Islet of Langerhans (tissue), 1 donor: Measurements from ENCODE around the gene KCTD1.

Source experiments
- FAIRE-seq: peaks from one replicate; lab custom pipeline; 2011; peaks lifted over from hg19 to GRCh38; lab: Jason Lieb, UNC

KCTD1 gene

GRCh38 chr18:26524002-26524401 is 24.4 kb downstream of the KCTD1 start:
- FAIRE-seq: no peak

GRCh38 chr18:26521617-26522016 is 26.7 kb downstream of the KCTD1 start:
- FAIRE-seq: no peak

DNA sequence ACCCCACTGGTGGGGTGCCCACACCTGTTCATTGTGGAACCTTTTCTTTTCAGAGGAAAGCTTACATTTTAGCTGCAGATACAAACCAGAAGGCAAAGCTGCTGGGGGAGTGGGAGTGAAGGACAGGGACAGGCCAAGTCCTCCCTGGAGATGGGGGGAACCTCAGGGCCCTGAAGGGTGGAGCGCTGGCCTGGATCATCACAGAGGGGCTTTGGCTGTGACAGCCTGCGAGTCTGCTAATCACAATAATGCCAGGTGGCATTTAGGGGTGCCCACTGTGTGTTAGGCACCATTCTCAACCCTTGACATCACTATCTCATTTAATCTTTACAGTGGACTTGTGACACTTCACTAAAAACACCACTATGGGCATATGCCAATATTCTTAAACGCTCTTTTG is 27.4 kb downstream of the KCTD1 start:
- no peak for FAIRE-seq

GRCh38 chr18:26519114-26519513 is 29.2 kb downstream of the KCTD1 start:
- no peak for FAIRE-seq

DNA sequence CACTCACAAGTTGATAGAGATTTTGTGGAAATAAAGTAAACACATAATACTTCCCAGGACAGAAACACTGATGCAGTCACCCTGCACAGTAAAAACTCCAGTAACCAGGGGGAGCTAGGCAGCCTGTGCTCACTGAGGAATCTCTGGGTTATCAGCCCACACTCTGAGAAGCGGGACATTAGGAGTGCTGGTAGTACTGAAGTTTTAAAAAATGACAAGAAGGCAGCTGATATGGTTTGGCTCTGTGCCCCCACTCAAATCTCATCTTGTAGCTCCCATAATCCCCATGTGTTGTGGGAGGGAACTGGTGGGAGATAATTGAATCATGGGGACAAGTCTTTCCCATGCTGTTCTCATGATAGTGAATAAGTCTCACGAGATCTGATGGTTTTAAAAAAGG is 31.4 kb downstream of the KCTD1 start:
- FAIRE-seq: no peak

DNA sequence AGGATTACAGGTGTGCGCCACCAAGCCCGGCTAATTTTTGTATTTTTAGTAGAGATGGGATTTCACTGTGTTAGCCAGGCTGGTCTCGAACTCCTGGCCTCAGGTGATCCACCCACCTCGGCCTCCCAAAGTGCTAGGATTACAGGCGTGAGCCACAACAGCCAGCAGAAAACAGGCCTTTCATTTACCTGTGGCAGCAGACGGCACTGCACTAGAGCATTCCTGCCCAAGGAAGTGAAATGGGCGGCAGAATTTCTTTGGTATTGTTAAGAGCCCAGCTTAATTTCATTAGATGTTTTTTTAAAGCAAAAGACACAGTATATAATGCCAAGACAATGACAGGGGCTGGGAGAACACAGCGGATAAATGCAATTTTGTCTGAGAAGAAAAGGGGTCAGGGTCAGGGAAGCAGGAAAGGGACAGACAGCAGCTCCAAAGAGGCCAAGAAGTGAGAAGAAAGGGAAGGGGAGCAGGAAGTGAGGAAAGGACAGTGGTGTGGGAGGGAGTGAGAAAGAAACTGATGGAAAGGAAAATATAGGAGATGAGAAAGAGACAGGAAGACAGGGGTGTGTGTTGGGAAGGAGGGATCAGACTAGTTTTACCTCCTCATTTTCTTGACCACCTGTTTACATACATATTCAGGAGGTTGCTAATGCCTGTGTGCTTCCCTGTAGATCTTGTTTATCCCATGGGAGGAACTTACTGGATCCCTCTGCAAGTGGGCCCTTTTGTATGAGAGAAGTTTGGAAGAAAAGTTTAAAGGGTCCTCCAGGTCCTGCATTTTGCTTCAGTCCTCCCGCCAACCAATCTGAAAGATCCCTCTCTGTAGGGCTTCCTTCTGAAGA is 32.5 kb downstream of the KCTD1 start:
- FAIRE-seq: no peak

GRCh38 chr18:26511339-26512071 is 36.8 kb downstream of the KCTD1 start:
- no peak for FAIRE-seq

DNA sequence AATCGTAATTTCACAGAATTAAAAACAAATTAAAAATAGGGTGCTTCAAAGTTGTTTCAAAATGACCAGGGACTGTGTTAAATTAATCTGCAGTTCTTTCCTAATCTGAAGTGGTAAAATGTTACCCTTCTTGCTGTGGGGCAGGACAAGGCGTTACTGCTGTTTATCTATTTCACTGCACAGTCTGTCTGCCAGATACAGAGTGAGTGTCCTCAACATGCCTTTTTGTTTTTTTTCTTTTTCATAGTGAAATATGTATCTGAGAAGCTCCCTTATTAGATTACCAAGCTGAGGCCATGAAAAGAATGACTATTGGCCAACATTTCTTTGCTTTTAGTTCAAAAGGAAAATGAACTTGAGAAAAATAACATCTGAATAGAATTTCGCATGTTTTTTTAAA is 38.0 kb downstream of the KCTD1 start:
- no peak for FAIRE-seq

GRCh38 chr18:26506012-26506411 is 42.3 kb downstream of the KCTD1 start:
- FAIRE-seq: no peak

DNA sequence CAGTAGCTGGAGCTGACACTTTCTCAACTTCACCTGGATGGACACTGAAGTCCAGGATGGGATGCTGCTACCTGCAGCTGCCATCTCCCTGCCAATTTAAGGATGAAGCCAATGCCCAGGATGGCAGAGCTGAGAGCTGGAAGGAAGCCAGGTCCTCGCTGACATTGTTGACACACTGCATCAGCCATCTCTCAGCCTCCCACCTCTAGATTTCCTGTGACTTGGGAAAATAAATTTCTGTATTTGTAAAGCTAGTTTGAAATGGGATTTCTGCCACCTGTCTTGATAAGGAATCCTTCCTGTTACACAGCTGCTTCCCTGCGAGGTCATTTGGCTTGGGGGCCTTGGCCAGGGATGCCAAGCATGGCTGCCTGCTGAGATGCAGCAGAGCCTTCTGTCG is 43.5 kb downstream of the KCTD1 start:
- FAIRE-seq: no peak

DNA sequence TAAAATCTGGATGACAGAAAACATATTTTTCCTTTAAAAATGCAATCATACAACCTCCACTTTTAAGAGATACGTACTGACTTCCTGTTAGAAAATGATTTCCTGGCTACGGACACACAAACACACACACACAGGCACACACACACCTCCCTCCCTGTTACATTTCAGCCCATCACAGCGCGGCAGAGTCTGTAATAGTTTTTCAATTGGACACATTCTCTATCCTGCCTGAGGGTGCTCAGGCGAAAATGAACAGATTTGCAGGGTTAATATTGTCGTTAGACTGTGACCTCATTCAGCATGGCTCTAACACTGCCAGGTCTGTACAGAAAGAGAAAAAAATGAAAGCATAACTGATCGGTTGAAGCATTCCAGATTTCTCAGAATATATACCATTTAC is 45.0 kb downstream of the KCTD1 start:
- peak; percentile 71 for FAIRE-seq

DNA sequence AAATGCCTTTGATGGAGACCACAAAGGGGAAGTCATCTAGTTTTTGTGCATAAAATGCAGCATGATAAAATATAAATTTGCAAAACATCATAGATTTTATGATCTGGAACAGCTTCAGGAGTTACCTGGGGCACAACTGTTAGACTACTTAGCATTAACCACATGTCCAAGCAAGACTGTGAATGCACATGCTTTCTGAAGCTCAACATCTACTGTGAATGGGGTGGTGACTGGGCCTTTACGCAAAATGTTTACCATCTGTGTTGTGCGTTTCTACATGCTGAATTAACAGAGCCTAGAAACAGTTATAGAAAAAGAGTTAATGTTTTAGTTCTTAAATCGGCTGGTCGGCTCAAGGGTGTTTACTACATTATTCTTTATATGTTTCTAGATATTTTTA is 45.5 kb downstream of the KCTD1 start:
- peak; percentile 55 for FAIRE-seq

GRCh38 chr18:26497866-26498265 is 50.5 kb downstream of the KCTD1 start:
- FAIRE-seq: no peak

DNA sequence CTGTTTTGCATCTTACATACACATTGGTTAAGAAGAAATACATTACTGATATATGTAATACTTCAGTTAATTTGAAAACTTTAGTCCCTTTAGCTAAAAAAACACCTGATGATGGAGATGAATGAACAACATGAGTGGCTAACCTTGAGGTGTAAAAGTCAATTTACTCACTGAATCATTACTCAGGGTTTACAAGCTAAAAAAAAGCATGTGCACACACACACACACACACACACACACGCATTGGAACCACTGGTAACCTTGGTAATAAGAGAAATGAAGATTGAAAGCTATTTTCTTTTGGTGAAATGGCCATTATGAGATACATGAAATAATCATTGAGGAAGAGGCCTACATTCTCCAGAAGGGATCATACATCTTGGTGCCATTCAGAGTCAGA is 51.8 kb downstream of the KCTD1 start:
- FAIRE-seq: no peak

GRCh38 chr18:26495287-26495686 is 53.1 kb downstream of the KCTD1 start:
- no peak for FAIRE-seq

- no peak for FAIRE-seq
Measured at GRCh38 chr18:26493021-26493420, 55.3 kb downstream of the KCTD1 start.

- no peak for FAIRE-seq
Measured at GRCh38 chr18:26491194-26491816, 57.0 kb downstream of the KCTD1 start.

DNA sequence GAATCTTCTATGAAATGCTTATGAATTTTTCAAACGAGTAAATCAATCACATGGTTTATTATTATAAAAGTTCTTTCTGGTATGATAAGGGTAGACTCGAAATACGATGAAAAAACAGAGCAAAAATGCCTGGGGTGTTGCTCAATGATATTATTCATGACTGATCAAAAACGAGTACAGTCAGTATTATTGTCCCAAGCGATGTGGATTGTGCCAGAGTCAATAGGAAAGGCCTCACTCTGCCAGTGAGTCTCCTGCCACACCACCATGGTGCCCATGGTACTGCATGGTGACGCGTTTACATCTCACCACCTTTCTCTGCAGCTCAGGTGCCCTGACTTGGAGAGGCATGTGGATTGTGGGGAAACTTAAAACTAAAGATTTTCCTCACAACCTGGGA is 58.5 kb downstream of the KCTD1 start:
- no peak for FAIRE-seq

GRCh38 chr18:26489191-26489590 is 59.2 kb downstream of the KCTD1 start:
- FAIRE-seq: no peak

GRCh38 chr18:26488417-26489009 is 59.8 kb downstream of the KCTD1 start:
- FAIRE-seq: no peak

GRCh38 chr18:26487437-26487836 is 60.9 kb downstream of the KCTD1 start:
- no peak for FAIRE-seq

GRCh38 chr18:26483633-26484032 is 64.7 kb downstream of the KCTD1 start:
- FAIRE-seq: no peak

DNA sequence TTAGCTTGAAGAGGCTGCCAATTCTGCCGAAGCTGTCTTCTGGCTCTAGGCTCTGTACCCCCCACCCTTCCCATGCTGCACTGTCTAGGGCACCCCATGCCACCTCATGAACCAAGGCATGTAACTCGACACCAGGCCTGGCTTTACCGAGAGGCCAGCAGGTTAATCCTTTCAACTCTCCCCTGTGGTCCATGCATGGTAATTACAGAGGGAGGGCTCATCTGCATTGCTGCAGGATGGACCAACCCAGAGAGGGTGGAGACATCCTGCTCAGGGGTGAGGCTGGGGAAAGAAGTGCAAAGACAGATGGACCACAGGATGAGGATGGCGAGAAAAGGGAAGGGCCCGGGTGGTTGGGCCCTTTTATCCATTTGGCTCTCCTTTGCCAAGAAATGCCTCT is 65.8 kb downstream of the KCTD1 start:
- no peak for FAIRE-seq
